Keratinocyte (primary cell): ENCODE results near the gene PLD4. TPM values are rescaled to one million over a fixed set of nuclear protein-coding genes. Genes with fewer than 3 reads are reported as not detected.

ENCODE experiments used
- DNase-seq: peaks from one replicate; pipeline ENCODE4 v3.0.0-alpha.2; 2011; ENCODE audit warnings: low read depth, missing footprints, low spot score
- FAIRE-seq: peaks from 2 replicates; lab custom pipeline; 2011; peaks lifted over from hg19 to GRCh38; lab: Jason Lieb, UNC
- H2AFZ ChIP-seq: 2 replicates; pipeline ENCODE4 v1.6.0; 2012; ENCODE audit warnings: low read length, control low read depth, inconsistent platforms; ENCODE audit not compliant: control insufficient read depth
- H3K27ac ChIP-seq: 2 replicates; pipeline ENCODE4 v1.5.1; 2011; ENCODE audit warnings: low read length; ENCODE audit not compliant: control insufficient read depth, insufficient read depth
- H3K27me3 ChIP-seq: 3 replicates; pipeline ENCODE4 v1.6.0; 2011; ENCODE audit warnings: low read length; ENCODE audit not compliant: control insufficient read depth, insufficient read depth; ENCODE audit errors: extremely low read depth
- H3K36me3 ChIP-seq, 2 experiments: 2 replicates in 1 of 2; 3 replicates in 1 of 2; pipeline ENCODE4 v1.5.1; 2011; ENCODE audit warnings: low read length in 2 of 2, mild to moderate bottlenecking in 1 of 2; ENCODE audit not compliant: control insufficient read depth in 2 of 2, insufficient read depth in 2 of 2; ENCODE audit errors: extremely low read depth in 1 of 2
- H3K4me1 ChIP-seq: 3 replicates; pipeline ENCODE4 v1.5.1; 2011; ENCODE audit warnings: low read length; ENCODE audit not compliant: control insufficient read depth, insufficient read depth; ENCODE audit errors: extremely low read depth
- H3K4me2 ChIP-seq: 3 replicates; pipeline ENCODE4 v1.6.0; 2011; ENCODE audit warnings: low read depth, low read length; ENCODE audit not compliant: control insufficient read depth, insufficient read depth; ENCODE audit errors: extremely low read depth
- H3K4me3 ChIP-seq, 3 experiments: fragments of 200-600 bp in 1 of 3; sonication (generic) in 1 of 3; 2 replicates in 2 of 3; 3 replicates in 1 of 3; pipeline ENCODE4 v1.5.1; 2011 to 2016; ENCODE audit warnings: low read length in 3 of 3, mild to moderate bottlenecking in 3 of 3, control low read depth in 2 of 3, inconsistent platforms in 1 of 3, low read depth in 1 of 3, mixed read lengths in 1 of 3, mixed run types in 1 of 3, moderate library complexity in 1 of 3; ENCODE audit not compliant: control insufficient read depth in 2 of 3, insufficient read depth in 2 of 3; ENCODE audit errors: extremely low read depth in 1 of 3
- H3K79me2 ChIP-seq: 2 replicates; pipeline ENCODE4 v1.6.0; 2012; ENCODE audit warnings: low read length; ENCODE audit not compliant: control insufficient read depth, insufficient read depth
- H3K9ac ChIP-seq: 3 replicates; pipeline ENCODE4 v1.6.0; 2011; ENCODE audit warnings: low read length; ENCODE audit not compliant: control insufficient read depth, insufficient read depth; ENCODE audit errors: extremely low read depth
- H3K9me1 ChIP-seq: 3 replicates; pipeline ENCODE4 v1.6.0; 2011; ENCODE audit warnings: low read length; ENCODE audit not compliant: control insufficient read depth, insufficient read depth; ENCODE audit errors: extremely low read depth
- H3K9me3 ChIP-seq: 2 replicates; pipeline ENCODE4 v1.5.1; 2012; ENCODE audit warnings: low read depth, low read length; ENCODE audit not compliant: control insufficient read depth
- H4K20me1 ChIP-seq: 3 replicates; pipeline ENCODE4 v1.6.0; 2011; ENCODE audit warnings: low read length; ENCODE audit not compliant: control insufficient read depth, insufficient read depth; ENCODE audit errors: extremely low read depth
- EZH2 ChIP-seq: IDR thresholded peaks from one replicate; pipeline ENCODE4 v1.6.1; 2012; ENCODE audit warnings: inconsistent platforms, mild to moderate bottlenecking, low read length, moderate library complexity
- dilution Hi-C: fragments of 300-500 bp; cut with MboI; formaldehyde crosslinking; loops from one replicate; pipeline ENCODE4 v1.7.0; 2020; ENCODE audit warnings: low sequenced_read_pairs; ENCODE audit not compliant: extremely low pct_ligation_motif_present
- polyA plus RNA-seq, 5 experiments: library from polyadenylated mRNA; depleted of rRNA in 3 of 5; stranded (reverse) in 3 of 5; stranded (forward) in 1 of 5; unstranded in 1 of 5; fragments of >200 nt; gene quantifications; 1 replicate in 1 of 5; 2 replicates in 3 of 5; 3 replicates in 1 of 5; pipeline versions ENCODE4 v1.2.1 to v1.2.3, GENCODE V29; 2011 to 2012; ENCODE audit warnings: missing spikeins in 2 of 5, low read depth in 1 of 5, low replicate concordance in 1 of 5
- TF ChIP-seq, protein P1 (sequence below), 3 experiments: IDR thresholded peaks in 1 of 3; conservative IDR thresholded peaks in 1 of 3; optimal IDR thresholded peaks in 1 of 3; 2 replicates in 2 of 3; 3 replicates in 1 of 3; pipeline versions ENCODE3 to v1.5.1; 2011; ENCODE audit warnings: low read length in 3 of 3, mild to moderate bottlenecking in 3 of 3, moderate library complexity in 2 of 3, control low read depth in 1 of 3, inconsistent platforms in 1 of 3; ENCODE audit not compliant: insufficient read depth in 2 of 3; ENCODE audit errors: extremely low read depth in 1 of 3

PLD4 gene
- polyA plus RNA-seq, 1 donor (not counting 4 experiments of a cell fraction or from before 2014, with no cell fraction given), result not detected

DNA sequence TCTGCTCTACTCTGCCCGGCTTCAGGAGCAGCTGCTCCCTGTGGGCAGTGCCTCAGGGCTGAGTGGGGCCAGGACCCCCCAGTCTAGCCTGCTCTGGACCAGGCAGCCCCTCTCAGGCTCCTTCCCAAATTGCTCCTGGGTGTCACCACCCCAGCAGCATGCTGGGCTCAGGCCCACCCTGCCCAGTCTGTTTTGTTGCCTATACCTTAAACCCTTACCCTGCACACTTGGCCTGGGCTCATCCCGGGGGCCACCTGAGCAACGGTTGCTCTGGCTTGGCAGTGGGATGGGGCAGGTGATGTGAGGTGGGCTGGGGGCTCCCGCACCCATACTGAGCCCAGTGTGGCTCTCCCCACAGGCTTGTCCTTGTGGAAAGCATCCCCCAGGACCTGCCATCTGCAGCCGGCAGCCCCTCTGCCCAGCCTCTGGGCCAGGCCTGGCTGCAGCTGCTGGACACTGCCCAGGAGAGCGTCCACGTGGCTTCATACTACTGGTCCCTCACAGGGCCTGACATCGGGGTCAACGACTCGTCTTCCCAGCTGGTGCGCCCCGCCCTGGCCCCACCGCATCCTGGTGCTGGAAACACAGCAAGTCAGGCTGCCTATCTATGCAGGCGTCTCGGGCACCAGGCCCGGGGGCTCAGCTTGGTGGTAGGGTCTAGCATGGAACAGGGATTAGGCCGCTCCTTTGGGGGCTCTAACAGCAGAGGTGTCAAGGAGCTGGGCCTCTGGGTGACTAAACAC, 3.9 kb downstream of the PLD4 start:
- no peaks in the 10 kb centered on the region for H3K9me3 ChIP-seq
- no peak for FAIRE-seq
- H3K4me3 ChIP-seq, result no peak overlapping the region
- no peak overlapping the region for H3K9ac ChIP-seq
- H3K9me1 ChIP-seq, result no peaks in the 10 kb centered on the region
- H3K27me3 ChIP-seq, result peaks cover 18% of the 10 kb centered on the region
- TF ChIP-seq, protein P1, sequence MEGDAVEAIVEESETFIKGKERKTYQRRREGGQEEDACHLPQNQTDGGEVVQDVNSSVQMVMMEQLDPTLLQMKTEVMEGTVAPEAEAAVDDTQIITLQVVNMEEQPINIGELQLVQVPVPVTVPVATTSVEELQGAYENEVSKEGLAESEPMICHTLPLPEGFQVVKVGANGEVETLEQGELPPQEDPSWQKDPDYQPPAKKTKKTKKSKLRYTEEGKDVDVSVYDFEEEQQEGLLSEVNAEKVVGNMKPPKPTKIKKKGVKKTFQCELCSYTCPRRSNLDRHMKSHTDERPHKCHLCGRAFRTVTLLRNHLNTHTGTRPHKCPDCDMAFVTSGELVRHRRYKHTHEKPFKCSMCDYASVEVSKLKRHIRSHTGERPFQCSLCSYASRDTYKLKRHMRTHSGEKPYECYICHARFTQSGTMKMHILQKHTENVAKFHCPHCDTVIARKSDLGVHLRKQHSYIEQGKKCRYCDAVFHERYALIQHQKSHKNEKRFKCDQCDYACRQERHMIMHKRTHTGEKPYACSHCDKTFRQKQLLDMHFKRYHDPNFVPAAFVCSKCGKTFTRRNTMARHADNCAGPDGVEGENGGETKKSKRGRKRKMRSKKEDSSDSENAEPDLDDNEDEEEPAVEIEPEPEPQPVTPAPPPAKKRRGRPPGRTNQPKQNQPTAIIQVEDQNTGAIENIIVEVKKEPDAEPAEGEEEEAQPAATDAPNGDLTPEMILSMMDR (optimal IDR thresholded peaks at IDR 0.05 in 1 of 3, IDR thresholded peaks at IDR 0.05 in 1 of 3, conservative IDR thresholded peaks at IDR 0.05 in 1 of 3; ENCODE audit: extremely low read depth in 1 of 3, insufficient read depth in 2 of 3, low read length in 3 of 3), result no peak
- TF ChIP-seq EZH2, result no peak
- no peaks in the 10 kb centered on the region for H3K79me2 ChIP-seq
- H2AFZ ChIP-seq, result no peak overlapping the region
- no peak for DNase-seq
- no peaks in the 10 kb centered on the region for H3K36me3 ChIP-seq
- H3K4me2 ChIP-seq, result no peak overlapping the region
- dilution Hi-C loops, result no loop called here
- no peaks in the 10 kb centered on the region for H4K20me1 ChIP-seq
- H3K4me1 ChIP-seq, result no peaks in the 10 kb centered on the region
- H3K27ac ChIP-seq, result no peak overlapping the region

GRCh38 chr14:104929268-104930230, 4.9 kb downstream of the PLD4 start:
- Histone ChIP-seq H4K20me1 (no peaks in the 10 kb centered on the region), H3K4me2 (no peak overlapping the region), H3K9me3 (no peaks in the 10 kb centered on the region), H3K9ac (no peak overlapping the region), H3K36me3 (no peaks in the 10 kb centered on the region), H2AFZ (no peak overlapping the region), H3K9me1 (no peaks in the 10 kb centered on the region), H3K79me2 (no peaks in the 10 kb centered on the region), H3K4me1 (no peaks in the 10 kb centered on the region), H3K27me3 (peaks cover 24% of the 10 kb centered on the region), H3K4me3 (no peak overlapping the region), H3K27ac (no peak overlapping the region)
- FAIRE-seq (no peak), DNase-seq (no peak)
- no peak for TF ChIP-seq EZH2
- TF ChIP-seq, protein P1 (optimal IDR thresholded peaks at IDR 0.05 in 1 of 3, IDR thresholded peaks at IDR 0.05 in 1 of 3, conservative IDR thresholded peaks at IDR 0.05 in 1 of 3; ENCODE audit: extremely low read depth in 1 of 3, insufficient read depth in 2 of 3, low read length in 3 of 3), result no peak
- dilution Hi-C loops, result no loop called here
